H1 (cell line): Measurements from ENCODE around the gene RENBP. TPM values are rescaled to one million over a fixed set of nuclear protein-coding genes. Genes with fewer than 3 reads are reported as not detected.

Source experiments
- CHD1 ChIP-seq: IDR thresholded peaks from 2 replicates; pipeline ENCODE4 v1.6.1; 2012; ENCODE audit warnings: low read depth, low read length, improper control_type of control experiment
- EZH2 ChIP-seq: fragments of 200-600 bp; sonication (generic); IDR thresholded peaks from 2 replicates; pipeline ENCODE4 v1.7.1; 2012; ENCODE audit warnings: low read depth, mild to moderate bottlenecking, moderate library complexity, low read length, inconsistent platforms; ENCODE audit not compliant: severe bottlenecking
- GTF2F1 ChIP-seq: IDR thresholded peaks from 2 replicates; pipeline ENCODE4 v1.6.1; 2012; ENCODE audit warnings: low read depth, low read length, improper control_type of control experiment, borderline replicate concordance
- JUN ChIP-seq: IDR thresholded peaks from 2 replicates; pipeline ENCODE4 v1.6.1; 2011; ENCODE audit warnings: low read depth, mild to moderate bottlenecking, improper control_type of control experiment, low read length
- JUND ChIP-seq: IDR thresholded peaks from 2 replicates; pipeline ENCODE4 v1.6.1; 2011; ENCODE audit warnings: mild to moderate bottlenecking, improper control_type of control experiment, low read length
- KDM5A ChIP-seq: fragments of 200-600 bp; IDR thresholded peaks from 2 replicates; pipeline ENCODE4 v1.7.1; 2012; ENCODE audit warnings: mild to moderate bottlenecking, low read length, inconsistent platforms, mixed read lengths
- MAFK ChIP-seq: IDR thresholded peaks from 2 replicates; pipeline ENCODE4 v1.6.1; 2012; ENCODE audit warnings: low read depth, mild to moderate bottlenecking, improper control_type of control experiment, low read length
- NANOG ChIP-seq: IDR thresholded peaks from 2 replicates; pipeline ENCODE4 v1.6.1; 2011; ENCODE audit warnings: low read length, low read depth, mild to moderate bottlenecking, inconsistent platforms; ENCODE audit not compliant: insufficient read depth, poor library complexity, severe bottlenecking
- NRF1 ChIP-seq: IDR thresholded peaks from 2 replicates; pipeline ENCODE4 v1.6.1; 2011; ENCODE audit warnings: mild to moderate bottlenecking, low read depth, low read length, improper control_type of control experiment
- PHF8 ChIP-seq: fragments of 200-600 bp; sonication (generic); conservative IDR thresholded peaks from 2 replicates; pipeline ENCODE4 v1.7.1; 2012; ENCODE audit warnings: low read depth, mild to moderate bottlenecking, inconsistent platforms, low read length, moderate library complexity
- POLR2A ChIP-seq, 2 experiments: IDR thresholded peaks; 1 replicate in 1 of 2; 2 replicates in 1 of 2; pipeline ENCODE4 v1.6.1; 2011; ENCODE audit warnings: low read depth in 2 of 2, low read length in 2 of 2, mild to moderate bottlenecking in 2 of 2; ENCODE audit errors: control extremely low read depth in 1 of 2
- POLR2AphosphoS5 ChIP-seq: IDR thresholded peaks from 2 replicates; pipeline ENCODE4 v1.6.1; 2011; ENCODE audit warnings: low read depth, low read length
- RBBP5 ChIP-seq: IDR thresholded peaks from 2 replicates; pipeline ENCODE4 v1.7.1; 2012; ENCODE audit warnings: low read depth, mild to moderate bottlenecking, inconsistent platforms, low read length, moderate library complexity, borderline replicate concordance
- SAP30 ChIP-seq: fragments of 300-600 bp; sonication (generic); IDR thresholded peaks from 2 replicates; pipeline ENCODE4 v1.7.1; 2012; ENCODE audit warnings: low read length, moderate library complexity, mild to moderate bottlenecking, inconsistent platforms; ENCODE audit not compliant: insufficient read depth, insufficient replicate concordance
- SIRT6 ChIP-seq: IDR thresholded peaks from one replicate; pipeline ENCODE4 v1.7.1; 2012; ENCODE audit warnings: low read length, inconsistent platforms
- SP2 ChIP-seq: IDR thresholded peaks from 2 replicates; pipeline ENCODE4 v1.6.1; 2012; ENCODE audit warnings: mild to moderate bottlenecking, low read length, inconsistent platforms
- TAF1 ChIP-seq: IDR thresholded peaks from 2 replicates; pipeline ENCODE4 v1.6.1; 2011; ENCODE audit warnings: mild to moderate bottlenecking, low read depth, low read length
- TBP ChIP-seq: IDR thresholded peaks from 2 replicates; pipeline ENCODE4 v1.6.1; 2011; ENCODE audit warnings: low read depth, low read length, improper control_type of control experiment
- TCF12 ChIP-seq: IDR thresholded peaks from 2 replicates; pipeline ENCODE4 v1.6.1; 2011; ENCODE audit warnings: low read depth, mild to moderate bottlenecking, low read length
- USF2 ChIP-seq: IDR thresholded peaks from 2 replicates; pipeline ENCODE4 v1.6.1; 2011; ENCODE audit warnings: low read length, improper control_type of control experiment
- polyA plus RNA-seq, 7 experiments: library from polyadenylated mRNA; depleted of rRNA in 3 of 7; stranded (reverse) in 5 of 7; unstranded in 2 of 7; fragments of >200 nt in 5 of 7; fragments of 200-250 nt in 2 of 7; gene quantifications; 1 replicate in 5 of 7; 2 replicates in 1 of 7; 4 replicates in 1 of 7; pipeline versions ENCODE4 v1.2.1 to v1.2.3, GENCODE V29; 2011 to 2013; ENCODE audit warnings: missing spikeins in 2 of 7, mixed read lengths in 2 of 7
- total RNA-seq: library from RNA; stranded (reverse); fragmentation: NEBNext Ultra II Directional; extraction: Animal tissue kit (Norgen Biotek cat#: 25700); gene quantifications from 2 replicates; pipeline ENCODE4 v1.2.1, GENCODE V29; 2021

RENBP gene
- total and polyA plus RNA-seq, 2 of the 8 experiments (the other 6 are each of a cell fraction or from before 2014, with no cell fraction given) = 12.4 to 21.8 TPM

GRCh38 chrX:153972368-153973126 is 28.1 kb upstream of the RENBP start, which contains the start of gene TMEM187 (continued):
- TF ChIP-seq GTF2F1 (no peak), PHF8 (peak; percentile 38; the same call in 1 of the 2 replicates), USF2 (no peak), EZH2 (no peak), TAF1 (no peak), RBBP5 (no peak), POLR2A (IDR thresholded peaks at IDR 0.05; ENCODE audit: control extremely low read depth in 1 of 2, low read depth in 2 of 2, low read length in 2 of 2) (peak in 1 of 2 experiments; percentile 53; a peak in 1 of 3 replicates), TCF12 (no peak), TBP (0 out of 2 replicates have a peak, but pooled peaks have one; percentile 23), KDM5A (no peak), MAFK (no peak), SAP30 (no peak), CHD1 (no peak), JUND (no peak), SP2 (no peak), JUN (no peak), NRF1 (peak; percentile 63), NANOG (no peak), POLR2AphosphoS5 (peak; percentile 68), SIRT6 (no peak)
